Cardiac fibroblast (primary cell): ENCODE data around the gene KDM1A.
A peak's percentile ranks its signal among the peaks of the same experiment; 100 is the strongest.

Source experiments
- DNase-seq, 2 donors: peaks; one replicate each; pipeline versions ENCODE4 v3.0.0 to v3.0.0-alpha.2; 2010; ENCODE audit warnings: low read depth in 2 of 2
- H3K4me3 ChIP-seq, 2 donors: replicated peaks in 1 of 2; 1 replicate in 1 of 2; 2 replicates in 1 of 2; pipeline ENCODE4 v1.5.1; 2011; ENCODE audit warnings: low read depth in 2 of 2, low read length in 2 of 2, mild to moderate bottlenecking in 2 of 2, moderate library complexity in 1 of 2
- CTCF ChIP-seq: IDR thresholded peaks from one replicate; pipeline ENCODE4 v1.5.1; 2011; ENCODE audit warnings: low read depth, mild to moderate bottlenecking, low read length, inconsistent platforms

KDM1A gene

GRCh38 chr1:23088027-23088426, 68.8 kb downstream of the KDM1A start:
- no peak for TF ChIP-seq CTCF
- no peak overlapping the region for H3K4me3 ChIP-seq
- DNase-seq = no peak

- H3K4me3 ChIP-seq = no peak overlapping the region
- TF ChIP-seq CTCF = no peak
- no peak for DNase-seq
Observed at GRCh38 chr1:23090056-23090455, 70.8 kb downstream of the KDM1A start.

- DNase-seq = no peak
- TF ChIP-seq CTCF = no peak
- no peak overlapping the region for H3K4me3 ChIP-seq
Observed at GRCh38 chr1:23091545-23091944, 72.3 kb downstream of the KDM1A start.

- TF ChIP-seq CTCF = no peak
- no peak for DNase-seq
- H3K4me3 ChIP-seq = no peak overlapping the region
Observed at GRCh38 chr1:23092447-23092846, 73.2 kb downstream of the KDM1A start.

GRCh38 chr1:23097316-23097715, 78.0 kb downstream of the KDM1A start:
- no peak for TF ChIP-seq CTCF
- H3K4me3 ChIP-seq = no peak overlapping the region

GRCh38 chr1:23098463-23099170, 79.3 kb downstream of the KDM1A start:
- DNase-seq = peak; percentile 84 to 91
- no peak overlapping the region for H3K4me3 ChIP-seq
- TF ChIP-seq CTCF = peak; percentile 95

More at GRCh38 chr1:23097316-23097715, 78.0 kb downstream of the KDM1A start:
- DNase-seq = peak in 1 of 2 donors; percentile 31

- no peak overlapping the region for H3K4me3 ChIP-seq
- TF ChIP-seq CTCF = no peak
- no peak for DNase-seq
Observed at GRCh38 chr1:23099171-23099536, 79.9 kb downstream of the KDM1A start.
